Sciatic nerve (tissue), 2 donors: ENCODE data around the gene LRRN4. TPM values are rescaled to one million over a fixed set of nuclear protein-coding genes. Genes with fewer than 3 reads are reported as not detected.
"Not testable (repeated sequence)": the region's sequence is repeated elsewhere in the genome, so short reads cannot be mapped to it uniquely, and the experiment has no call there.

Experiments
- ATAC-seq: fragments of 200-7000 bp; cut with Tn5 transposase; one replicate; pipeline ENCODE4 v1.9.1; 2020; ENCODE audit warnings: mild to moderate bottlenecking, moderate library complexity
- DNase-seq: peaks from one replicate; pipeline ENCODE4 v3.0.0-alpha.2; 2020; ENCODE audit warnings: low spot score
- intact Hi-C: fragments of 100-400 bp; cut with DNase I; formaldehyde crosslinking; loops from one replicate; pipeline ENCODE4 v1.14.2; 2022
- total RNA-seq: library from RNA; stranded (reverse); fragmentation: NEBNext Ultra II Directional; extraction: Animal tissue kit (Norgen Biotek cat#: 25700); gene quantifications from one replicate; pipeline ENCODE4 v1.2.1, GENCODE V29; 2021
- donor health status: DM: no; HTN: no; CAD: no.
- donor health status: DM: no; HTN: no; CAD: no.

LRRN4 gene
- total RNA-seq, 1 donor from 2014 or later, result 0.36 TPM

GRCh38 chr20:6038256-6038655 lies 15.6 kb downstream of the LRRN4 start:
- ATAC-seq, result no peak
- no peak for DNase-seq
- intact Hi-C loops, result no loop called here

GRCh38 chr20:6037082-6037481 lies 16.8 kb downstream of the LRRN4 start:
- DNase-seq, result no peak
- intact Hi-C loops, result no loop called here
- ATAC-seq, result no peak

- ATAC-seq, result no peak
- intact Hi-C loops, result no loop called here
- DNase-seq, result no peak
Measured at GRCh38 chr20:6036213-6036612, 17.6 kb downstream of the LRRN4 start.

- DNase-seq, result no peak
- intact Hi-C loops, result no loop called here
- no peak for ATAC-seq
Measured at GRCh38 chr20:6034134-6034969, 19.5 kb downstream of the LRRN4 start.

GRCh38 chr20:6032907-6033306 lies 21.0 kb downstream of the LRRN4 start:
- DNase-seq, intact Hi-C loops, ATAC-seq: not testable (repeated sequence)

GRCh38 chr20:6030453-6031080 lies 23.3 kb downstream of the LRRN4 start:
- ATAC-seq (no peak), DNase-seq (no peak)
- intact Hi-C loops, result no loop called here

GRCh38 chr20:6029538-6029937 lies 24.3 kb downstream of the LRRN4 start:
- ATAC-seq (no peak), DNase-seq (no peak)
- intact Hi-C loops, result no loop called here

GRCh38 chr20:6028818-6029217 lies 25.0 kb downstream of the LRRN4 start:
- DNase-seq (no peak), ATAC-seq (no peak)
- intact Hi-C loops, result no loop called here

- intact Hi-C loops, result no loop called here
- DNase-seq (no peak), ATAC-seq (no peak)
Measured at GRCh38 chr20:6026051-6026450, 27.8 kb downstream of the LRRN4 start.

GRCh38 chr20:6024768-6025167 lies 29.1 kb downstream of the LRRN4 start:
- intact Hi-C loops, result no loop called here
- DNase-seq (no peak), ATAC-seq (no peak)

GRCh38 chr20:6017880-6018279 lies 36.0 kb downstream of the LRRN4 start:
- intact Hi-C loops, result no loop called here
- DNase-seq, result no peak
- no peak for ATAC-seq

- intact Hi-C loops, result no loop called here
Measured at GRCh38 chr20:6017467-6017866, 36.4 kb downstream of the LRRN4 start.

GRCh38 chr20:6014957-6015356 lies 38.9 kb downstream of the LRRN4 start:
- intact Hi-C loops, result no loop called here
- ATAC-seq (no peak), DNase-seq (no peak)

More at GRCh38 chr20:6017467-6017866, 36.4 kb downstream of the LRRN4 start:
- ATAC-seq (no peak), DNase-seq (no peak)

GRCh38 chr20:6014017-6014416 lies 39.8 kb downstream of the LRRN4 start:
- intact Hi-C loops, result no loop called here
- no peak for ATAC-seq

GRCh38 chr20:6012179-6012578 lies 41.7 kb downstream of the LRRN4 start:
- DNase-seq (no peak), ATAC-seq (no peak)
- intact Hi-C loops, result no loop called here

More at GRCh38 chr20:6014017-6014416, 39.8 kb downstream of the LRRN4 start:
- no peak for DNase-seq

- ATAC-seq, result peak; percentile 43
- intact Hi-C loops, result no loop called here
- DNase-seq, result no peak
Measured at GRCh38 chr20:6008254-6008653, 45.6 kb downstream of the LRRN4 start.

GRCh38 chr20:6007529-6008103 lies 46.2 kb downstream of the LRRN4 start:
- intact Hi-C loops, result no loop called here
- ATAC-seq (no peak), DNase-seq (no peak)

- intact Hi-C loops, result no loop called here
- ATAC-seq, result no peak
- no peak for DNase-seq
Measured at GRCh38 chr20:6007094-6007528, 46.7 kb downstream of the LRRN4 start.

- intact Hi-C loops, result no loop called here
- ATAC-seq (no peak), DNase-seq (no peak)
Measured at GRCh38 chr20:6006603-6006949, 47.3 kb downstream of the LRRN4 start.

- no peak for ATAC-seq
- DNase-seq, result no peak
- intact Hi-C loops, result no loop called here
Measured at GRCh38 chr20:6000871-6001270, 53.0 kb downstream of the LRRN4 start.
